ENCODE measurements around the gene GFPT2. TPM values are rescaled to one million over a fixed set of nuclear protein-coding genes. Genes with fewer than 3 reads are reported as not detected.
A peak's percentile ranks its signal among the peaks of the same experiment; 100 is the strongest.

The GFPT2 gene
- total and polyA plus RNA-seq, 10 of the 15 experiments (the other 5 are each of a cell fraction or from before 2014, with no cell fraction given): 0.05 to 0.33 (median 0.11) TPM; not detected in 4

GRCh38 chr5:180271221-180271620 lies 81.9 kb downstream of the GFPT2 start:
- H3K9ac ChIP-seq (ENCODE audit: control insufficient read depth, insufficient read depth, low read length): no peak overlapping the region
- H3K9me3 ChIP-seq (replicated peaks; ENCODE audit: control insufficient read depth, insufficient read depth, low read length): peaks cover 13% of the 10 kb centered on the region; the same call in 2 of the 3 replicates
- in situ Hi-C loops (cut with MboI) (no loop called here), intact Hi-C loops (cut with micrococcal nuclease; ENCODE audit: unreplicated experiment) (no loop called here)
- ChIA-PET CTCF (interaction anchor here (0.6 to 1.4 kb wide), 2 partner anchors 45 to 596 kb away, joined by 4 to 5 read pairs; no protein-coding TSS in a partner anchor), POLR2A (interaction anchor here (0.7 kb wide), 1 partner anchor 214 kb away, joined by 6 read pairs; no protein-coding TSS in a partner anchor), RAD21 (ENCODE audit: unreplicated experiment) (no interaction called here), SMC1A (ENCODE audit: uncharacterized antibody, unreplicated experiment) (no interaction called here)
- no peak overlapping the region for H2AFZ ChIP-seq (ENCODE audit: control insufficient read depth, low read depth, low read length)
- no peaks in the 10 kb centered on the region for H3K79me2 ChIP-seq (ENCODE audit: control insufficient read depth, insufficient read depth, low read length)
- DNase-seq (ENCODE audit: low read depth, low spot score) (no peak), ATAC-seq (no peak), FAIRE-seq (no peak)
- H4K20me1 ChIP-seq (ENCODE audit: control insufficient read depth, insufficient read depth): no peaks in the 10 kb centered on the region
- H3K27ac ChIP-seq (ENCODE audit: control insufficient read depth, insufficient read depth): no peak overlapping the region
- no peak for TF ChIP-seq MYC (IDR thresholded peaks at IDR 0.05; ENCODE audit: insufficient read depth, insufficient read length, insufficient replicate concordance, low read length, severe bottlenecking)
- peak; percentile 40 to 54; a peak in 3 of 4 replicates for TF ChIP-seq IKZF2 (IDR thresholded peaks at IDR 0.05)
- TF ChIP-seq RUNX3 (IDR thresholded peaks at IDR 0.05; ENCODE audit: low read length): peak; percentile 35; the same call in 1 of the 2 replicates
- TF ChIP-seq ZSCAN29 (IDR thresholded peaks at IDR 0.05): no peak
- peak; percentile 40; the same call in 1 of the 2 replicates for TF ChIP-seq IKZF1 (conservative IDR thresholded peaks at IDR 0.05)
- TF ChIP-seq SMARCA5 (IDR thresholded peaks at IDR 0.05): no peak
- no peak for TF ChIP-seq JUND (IDR thresholded peaks at IDR 0.05; ENCODE audit: low read depth, low read length)
- WGBS (ENCODE audit: insufficient coverage, insufficient replicate concordance, low lambda C conversion rate, missing lambda C conversion rate): 38% methylated on average over 7 of the region's 7 CpGs
- H3K4me1 ChIP-seq (ENCODE audit: control insufficient read depth, insufficient read depth, low read length): no peaks in the 10 kb centered on the region
- H3K4me2 ChIP-seq (ENCODE audit: control insufficient read depth, insufficient read depth): no peak overlapping the region
- BruUV-seq (replicated peaks): no TSS peak
- no peak overlapping the region for H3K4me3 ChIP-seq
- H3K27me3 ChIP-seq (replicated peaks in 1 of 2; ENCODE audit: control insufficient read depth in 2 of 2, insufficient read depth in 2 of 2, low read length in 1 of 2): no peaks in the 10 kb centered on the region
- H3K36me3 ChIP-seq (ENCODE audit: control insufficient read depth in 2 of 2, insufficient read depth in 2 of 2, low read length in 1 of 2): peaks cover 0 to 2% of the 10 kb centered on the region in 2 experiments; a peak in 1 of 4 replicates

- 82% methylated on average over 3 of the region's 3 CpGs for WGBS (ENCODE audit: insufficient coverage, insufficient replicate concordance, low lambda C conversion rate, missing lambda C conversion rate)
- BruUV-seq (replicated peaks): no TSS peak
- Histone ChIP-seq H3K9ac (ENCODE audit: control insufficient read depth, insufficient read depth, low read length) (no peak overlapping the region), H3K4me1 (ENCODE audit: control insufficient read depth, insufficient read depth, low read length) (no peaks in the 10 kb centered on the region), H3K4me3 (no peak overlapping the region), H4K20me1 (ENCODE audit: control insufficient read depth, insufficient read depth) (no peaks in the 10 kb centered on the region), H3K36me3 (ENCODE audit: control insufficient read depth in 2 of 2, insufficient read depth in 2 of 2, low read length in 1 of 2) (peaks cover 2 to 7% of the 10 kb centered on the region in 2 experiments; a peak in 3 of 4 replicates), H3K27ac (ENCODE audit: control insufficient read depth, insufficient read depth) (no peak overlapping the region), H3K9me3 (replicated peaks; ENCODE audit: control insufficient read depth, insufficient read depth, low read length) (peaks cover 56% of the 10 kb centered on the region), H2AFZ (ENCODE audit: control insufficient read depth, low read depth, low read length) (no peak overlapping the region), H3K79me2 (ENCODE audit: control insufficient read depth, insufficient read depth, low read length) (no peaks in the 10 kb centered on the region), H3K27me3 (replicated peaks in 1 of 2; ENCODE audit: control insufficient read depth in 2 of 2, insufficient read depth in 2 of 2, low read length in 1 of 2) (no peaks in the 10 kb centered on the region), H3K4me2 (ENCODE audit: control insufficient read depth, insufficient read depth) (no peak overlapping the region)
- intact Hi-C loops (cut with micrococcal nuclease; ENCODE audit: unreplicated experiment): no loop called here
- FAIRE-seq (no peak), ATAC-seq (no peak), DNase-seq (ENCODE audit: low read depth, low spot score) (no peak)
- SMC1A ChIA-PET (ENCODE audit: uncharacterized antibody, unreplicated experiment): no interaction called here
- in situ Hi-C loops (cut with MboI): no loop called here
- no peak for TF ChIP-seq RFX5 (IDR thresholded peaks at IDR 0.05; ENCODE audit: low read depth, low read length)
- no peak for TF ChIP-seq MTA2 (IDR thresholded peaks at IDR 0.05; ENCODE audit: low read depth)
- no peak for TF ChIP-seq ASH2L (IDR thresholded peaks at IDR 0.05; ENCODE audit: borderline replicate concordance, low read depth)
- TF ChIP-seq NKRF (conservative IDR thresholded peaks at IDR 0.05): no peak
- no peak for TF ChIP-seq ZNF24 (IDR thresholded peaks at IDR 0.05)
- TF ChIP-seq ZNF274 (IDR thresholded peaks at IDR 0.05; ENCODE audit: insufficient read depth, insufficient read length): peak; percentile 65
- no peak for TF ChIP-seq CBFB (IDR thresholded peaks at IDR 0.05; ENCODE audit: low read depth)
- CTCF ChIA-PET: no interaction called here
- POLR2A ChIA-PET: no interaction called here
- RAD21 ChIA-PET (ENCODE audit: unreplicated experiment): no interaction called here
Observed at GRCh38 chr5:180259260-180259611, 93.9 kb downstream of the GFPT2 start.

Data from GM12878 (cell line).